Ovary (tissue), 3 donors: ENCODE data around the gene CELF2.

Source experiments
- CTCF ChIP-seq, 3 donors: fragments of 450-650 bp in 2 of 3; fragments of 200-600 bp in 1 of 3; IDR thresholded peaks; one replicate each; pipeline versions ENCODE4 v1.5.1 to v1.8.0; 2016 to 2022; ENCODE audit warnings: antibody characterized with exemption in 3 of 3, mild to moderate bottlenecking in 1 of 3
- EP300 ChIP-seq: sonication (generic); formaldehyde crosslinking; IDR thresholded peaks from one replicate; pipeline ENCODE4 v1.6.1; 2017; ENCODE audit warnings: antibody characterized with exemption
- POLR2A ChIP-seq: fragments of 450-650 bp; IDR thresholded peaks from one replicate; pipeline ENCODE4 v1.6.1; 2017; ENCODE audit warnings: antibody characterized with exemption, mild to moderate bottlenecking, moderate library complexity
- donor health status: DM: no; HTN: no; CAD: no.

DNA sequence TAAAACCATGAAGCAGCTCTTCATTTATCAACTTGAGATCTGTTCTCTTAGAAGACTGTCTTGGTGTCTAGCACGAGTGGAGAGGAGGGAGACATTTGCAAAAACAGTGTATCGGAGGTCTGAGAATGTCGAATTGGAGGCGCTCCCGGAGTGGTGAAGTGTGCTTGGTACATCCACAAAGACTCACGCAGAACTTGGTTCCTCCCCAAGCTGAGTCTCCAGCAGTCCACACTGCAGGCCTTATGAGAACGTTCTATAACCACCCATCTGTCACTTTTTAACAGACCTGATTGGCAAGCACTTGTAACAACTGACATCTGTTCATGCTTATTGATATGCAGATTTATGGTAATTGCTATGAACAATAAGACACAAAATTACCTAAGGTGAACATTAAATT is 261.6 kb downstream of the CELF2 start:
- TF ChIP-seq CTCF (IDR thresholded peaks at IDR 0.05), result no peak
- TF ChIP-seq POLR2A, result no peak
- no peak for TF ChIP-seq EP300
